Measurements from ENCODE around the gene HEYL.

DNA sequence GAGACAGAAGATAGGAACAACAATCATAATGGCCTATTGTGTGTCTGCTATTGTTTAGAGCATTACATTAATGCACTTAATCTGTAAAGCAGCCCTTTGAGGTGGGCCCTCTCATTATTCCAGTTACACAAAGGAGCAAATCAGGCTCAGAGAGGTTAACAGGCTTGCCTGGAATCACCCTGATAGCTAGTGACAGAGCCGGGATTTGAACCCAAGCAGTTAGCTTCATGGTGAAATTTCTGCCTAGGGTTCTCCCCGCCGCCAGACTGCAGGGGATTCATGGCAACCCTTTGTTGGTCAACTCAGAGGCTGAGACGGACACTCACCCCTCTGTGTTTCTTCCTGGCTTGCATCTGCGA, 7.1 kb downstream of the HEYL start:
- TF ChIP-seq POLR2A (IDR thresholded peaks at IDR 0.05; ENCODE audit: low read depth, low read length) = no peak
- TF ChIP-seq POLR2AphosphoS5 (IDR thresholded peaks at IDR 0.05; ENCODE audit: low read depth, low read length) = no peak
